ENCODE data around the gene USP24. TPM values are rescaled to one million over a fixed set of nuclear protein-coding genes. Genes with fewer than 3 reads are reported as not detected.
"Not testable (repeated sequence)": the region's sequence is repeated elsewhere in the genome, so short reads cannot be mapped to it uniquely, and the experiment has no call there.

The USP24 gene
- total and polyA plus RNA-seq, 2 donors (not counting 1 experiment from before 2014, with no cell fraction given): 18.9 to 152 TPM

DNA sequence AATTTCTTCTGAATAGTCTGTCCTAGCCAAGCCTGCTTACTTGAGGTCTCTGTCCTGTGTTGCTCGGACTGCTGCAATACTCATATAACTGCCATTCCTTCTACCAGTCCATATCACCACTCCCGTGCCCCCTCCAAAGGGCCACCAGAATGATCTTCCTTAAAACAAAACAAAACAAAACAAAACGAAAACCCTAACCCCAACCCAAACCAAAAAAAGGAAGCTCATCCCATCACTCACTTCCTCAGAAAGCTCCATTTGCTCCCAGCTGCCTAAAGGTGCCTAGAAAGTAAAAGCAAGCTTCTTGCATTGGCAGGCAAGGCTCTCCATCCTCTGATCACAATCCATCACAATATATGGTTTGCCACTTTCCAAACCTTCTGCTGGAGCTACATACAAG, 20.3 kb downstream of the USP24 start:
- H3K79me2 ChIP-seq (ENCODE audit: control insufficient read depth, insufficient read depth, low read length): peaks cover 97% of the 10 kb centered on the region
- H3K4me2 ChIP-seq (replicated peaks; ENCODE audit: low read depth, low read length, poor library complexity, severe bottlenecking): peak overlapping the region; percentile 13

DNA sequence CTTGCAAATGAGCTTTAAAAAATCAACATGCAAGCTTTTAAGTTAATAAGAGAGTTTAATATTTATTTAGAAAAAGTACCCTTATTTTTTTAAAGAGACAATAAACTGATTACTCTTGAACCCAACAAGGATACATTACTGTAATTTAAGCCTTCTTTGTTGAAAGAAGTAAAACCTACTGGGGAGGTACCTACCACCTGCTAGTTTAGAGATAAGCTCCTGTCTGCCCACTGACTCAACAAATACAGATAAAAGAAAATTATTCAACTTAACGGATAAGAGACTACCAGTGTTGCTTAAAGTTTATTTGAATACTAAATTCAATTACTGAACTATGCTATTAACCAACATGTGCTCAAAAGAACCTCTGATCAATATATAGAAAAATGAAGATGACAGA, 23.1 kb downstream of the USP24 start:
- Mint-ChIP-seq H3K9me3 (ENCODE audit: insufficient read depth) (no peaks in the 10 kb centered on the region), H3K27ac (no peak overlapping the region), H3K4me3 (no peak overlapping the region), H3K27me3 (no peaks in the 10 kb centered on the region), H3K4me1 (peaks cover 62% of the 10 kb centered on the region)
- ChIA-PET CTCF (interaction anchor here (0.8 to 1.0 kb wide), 2 partner anchors 18 to 85 kb away, joined by 3 read pairs; no protein-coding TSS in a partner anchor), POLR2A (no interaction called here)
- H3K27me3 ChIP-seq (replicated peaks in 1 of 4; ENCODE audit: control extremely low read depth in 1 of 4, control insufficient read depth in 3 of 4, insufficient read depth in 4 of 4, low read length in 3 of 4): no peaks in the 10 kb centered on the region
- no peak overlapping the region for H3K27ac ChIP-seq (ENCODE audit: low read length in 2 of 2)
- H4K20me1 ChIP-seq (ENCODE audit: control insufficient read depth, insufficient read depth, low read length, poor library complexity, severe bottlenecking): peaks cover 71% of the 10 kb centered on the region
- H3K9me3 ChIP-seq (ENCODE audit: control extremely low read depth in 1 of 3, control insufficient read depth in 2 of 3, insufficient read depth in 1 of 3, low read length in 2 of 3): no peaks in the 10 kb centered on the region
- no CpG with 5 or more reads among the region's 1 CpG for WGBS (ENCODE audit: insufficient coverage)
- no peak overlapping the region for H2AFZ ChIP-seq (ENCODE audit: insufficient read depth, low read depth, low read length, poor library complexity, severe bottlenecking)
- H3K79me2 ChIP-seq (ENCODE audit: control insufficient read depth, insufficient read depth, low read length): peaks cover 95% of the 10 kb centered on the region
- H3K9ac ChIP-seq (ENCODE audit: low read length): no peak overlapping the region
- ATAC-seq (ENCODE audit: low read depth): no peak
- H3K4me1 ChIP-seq (ENCODE audit: control insufficient read depth in 2 of 2, insufficient read depth in 2 of 2, low read length in 2 of 2): peaks cover 17 to 43% of the 10 kb centered on the region in 2 donors
- TF ChIP-seq, protein P1, sequence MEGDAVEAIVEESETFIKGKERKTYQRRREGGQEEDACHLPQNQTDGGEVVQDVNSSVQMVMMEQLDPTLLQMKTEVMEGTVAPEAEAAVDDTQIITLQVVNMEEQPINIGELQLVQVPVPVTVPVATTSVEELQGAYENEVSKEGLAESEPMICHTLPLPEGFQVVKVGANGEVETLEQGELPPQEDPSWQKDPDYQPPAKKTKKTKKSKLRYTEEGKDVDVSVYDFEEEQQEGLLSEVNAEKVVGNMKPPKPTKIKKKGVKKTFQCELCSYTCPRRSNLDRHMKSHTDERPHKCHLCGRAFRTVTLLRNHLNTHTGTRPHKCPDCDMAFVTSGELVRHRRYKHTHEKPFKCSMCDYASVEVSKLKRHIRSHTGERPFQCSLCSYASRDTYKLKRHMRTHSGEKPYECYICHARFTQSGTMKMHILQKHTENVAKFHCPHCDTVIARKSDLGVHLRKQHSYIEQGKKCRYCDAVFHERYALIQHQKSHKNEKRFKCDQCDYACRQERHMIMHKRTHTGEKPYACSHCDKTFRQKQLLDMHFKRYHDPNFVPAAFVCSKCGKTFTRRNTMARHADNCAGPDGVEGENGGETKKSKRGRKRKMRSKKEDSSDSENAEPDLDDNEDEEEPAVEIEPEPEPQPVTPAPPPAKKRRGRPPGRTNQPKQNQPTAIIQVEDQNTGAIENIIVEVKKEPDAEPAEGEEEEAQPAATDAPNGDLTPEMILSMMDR (IDR thresholded peaks at IDR 0.05): no peak
- no peak for TF ChIP-seq EZH2 (IDR thresholded peaks at IDR 0.05; ENCODE audit: borderline replicate concordance, insufficient read depth, low read depth, low read length, poor library complexity, severe bottlenecking)
- H3K36me3 ChIP-seq (replicated peaks in 1 of 2; ENCODE audit: control extremely low read depth in 1 of 2, control insufficient read depth in 1 of 2, extremely low read depth in 1 of 2, insufficient read depth in 2 of 2, low read length in 1 of 2): peaks cover 2 to 13% of the 10 kb centered on the region in 2 experiments
- H3K4me3 ChIP-seq (ENCODE audit: control extremely low read depth in 1 of 5, extremely low read depth in 1 of 5, insufficient read depth in 1 of 5, low read depth in 2 of 5, low read length in 4 of 5): no peak overlapping the region
- intact Hi-C loops (cut with micrococcal nuclease): no loop called here
- no peak for DNase-seq
- H3K4me2 ChIP-seq (replicated peaks; ENCODE audit: low read depth, low read length, poor library complexity, severe bottlenecking): no peak overlapping the region

More for the DNA sequence above, 20.3 kb downstream of the USP24 start:
- TF ChIP-seq, protein P1 (IDR thresholded peaks at IDR 0.05): no peak
- TF ChIP-seq EZH2 (IDR thresholded peaks at IDR 0.05; ENCODE audit: borderline replicate concordance, insufficient read depth, low read depth, low read length, poor library complexity, severe bottlenecking): no peak
- H3K36me3 ChIP-seq (replicated peaks in 1 of 2; ENCODE audit: control extremely low read depth in 1 of 2, control insufficient read depth in 1 of 2, extremely low read depth in 1 of 2, insufficient read depth in 2 of 2, low read length in 1 of 2): peaks cover 2 to 24% of the 10 kb centered on the region in 2 experiments
- H3K4me3 ChIP-seq (ENCODE audit: control extremely low read depth in 1 of 5, extremely low read depth in 1 of 5, insufficient read depth in 1 of 5, low read depth in 2 of 5, low read length in 4 of 5): no peak overlapping the region
- H3K9me3 Mint-ChIP-seq (ENCODE audit: insufficient read depth): no peaks in the 10 kb centered on the region
- ChIA-PET POLR2A (no interaction called here), CTCF (interaction anchor here (0.8 to 3.1 kb wide), 2 partner anchors 18 to 82 kb away, joined by 3 to 15 read pairs; no protein-coding TSS in a partner anchor)
- peaks cover 17 to 39% of the 10 kb centered on the region in 2 donors for H3K4me1 ChIP-seq (ENCODE audit: control insufficient read depth in 2 of 2, insufficient read depth in 2 of 2, low read length in 2 of 2)
- no peaks in the 10 kb centered on the region for H3K9me3 ChIP-seq (ENCODE audit: control extremely low read depth in 1 of 3, control insufficient read depth in 2 of 3, insufficient read depth in 1 of 3, low read length in 2 of 3)
- ATAC-seq (ENCODE audit: low read depth) (no peak), DNase-seq (no peak)
- no peak overlapping the region for H3K9ac ChIP-seq (ENCODE audit: low read length)
- WGBS (ENCODE audit: insufficient coverage): 42% methylated on average over 3 of the region's 3 CpGs
- H4K20me1 ChIP-seq (ENCODE audit: control insufficient read depth, insufficient read depth, low read length, poor library complexity, severe bottlenecking): peaks cover 73% of the 10 kb centered on the region
- peak overlapping the region in 1 of 2 donors; percentile 59 for H3K27ac ChIP-seq (ENCODE audit: low read length in 2 of 2)
- H3K4me1 Mint-ChIP-seq: peaks cover 58% of the 10 kb centered on the region
- no peak overlapping the region for H3K4me3 Mint-ChIP-seq
- H3K27me3 ChIP-seq (replicated peaks in 1 of 4; ENCODE audit: control extremely low read depth in 1 of 4, control insufficient read depth in 3 of 4, insufficient read depth in 4 of 4, low read length in 3 of 4): no peaks in the 10 kb centered on the region
- peak overlapping the region; percentile 42 for H3K27ac Mint-ChIP-seq
- H2AFZ ChIP-seq (ENCODE audit: insufficient read depth, low read depth, low read length, poor library complexity, severe bottlenecking): no peak overlapping the region
- no peaks in the 10 kb centered on the region for H3K27me3 Mint-ChIP-seq
- intact Hi-C loops (cut with micrococcal nuclease): no loop called here

DNA sequence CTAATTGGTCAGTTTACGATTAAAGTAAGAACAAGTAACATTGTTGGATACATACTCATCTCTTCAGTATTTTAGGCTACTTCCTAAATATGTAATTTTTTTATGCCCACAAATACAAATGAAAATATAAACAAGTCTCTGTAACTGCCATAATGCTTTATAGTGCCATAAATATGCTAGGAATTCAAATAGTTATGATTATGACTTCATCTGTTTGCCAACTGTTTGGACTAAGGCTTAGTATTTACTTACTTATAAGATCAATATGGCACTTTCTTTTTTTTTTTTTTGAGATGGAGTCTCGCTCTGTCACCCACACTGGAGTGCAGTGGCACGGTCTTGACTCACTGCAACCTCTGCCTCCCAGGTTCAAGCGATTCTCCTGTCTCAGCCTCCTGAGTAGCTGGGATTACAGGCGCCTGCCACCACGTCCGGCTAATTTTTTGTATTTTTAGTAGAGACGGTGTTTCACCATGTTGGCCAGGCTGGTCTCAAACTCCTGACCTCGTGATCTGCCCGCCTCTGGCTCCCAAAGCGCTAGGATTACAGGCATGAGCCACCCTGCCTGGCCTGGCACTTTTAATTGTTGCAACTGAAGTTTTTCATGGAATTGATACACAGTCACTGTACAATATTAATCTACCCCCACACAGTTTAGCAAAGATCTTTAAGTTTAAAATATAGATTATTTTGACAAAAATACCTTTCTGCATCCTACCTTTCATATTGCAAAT, 23.8 kb downstream of the USP24 start:
- WGBS (ENCODE audit: insufficient coverage): 100% methylated on average over 4 of the region's 11 CpGs
- H3K9ac ChIP-seq (ENCODE audit: low read length); intact Hi-C loops (cut with micrococcal nuclease); POLR2A ChIA-PET; H3K36me3 ChIP-seq (replicated peaks in 1 of 2; ENCODE audit: control extremely low read depth in 1 of 2, control insufficient read depth in 1 of 2, extremely low read depth in 1 of 2, insufficient read depth in 2 of 2, low read length in 1 of 2); DNase-seq; H3K27ac ChIP-seq (ENCODE audit: low read length in 2 of 2); H3K27me3 Mint-ChIP-seq; H3K27me3 ChIP-seq (replicated peaks in 1 of 4; ENCODE audit: control extremely low read depth in 1 of 4, control insufficient read depth in 3 of 4, insufficient read depth in 4 of 4, low read length in 3 of 4); H3K4me3 ChIP-seq (ENCODE audit: control extremely low read depth in 1 of 5, extremely low read depth in 1 of 5, insufficient read depth in 1 of 5, low read depth in 2 of 5, low read length in 4 of 5); H3K4me2 ChIP-seq (replicated peaks; ENCODE audit: low read depth, low read length, poor library complexity, severe bottlenecking); H2AFZ ChIP-seq (ENCODE audit: insufficient read depth, low read depth, low read length, poor library complexity, severe bottlenecking); ATAC-seq (ENCODE audit: low read depth); H3K9me3 Mint-ChIP-seq (ENCODE audit: insufficient read depth); H3K9me3 ChIP-seq (ENCODE audit: control extremely low read depth in 1 of 3, control insufficient read depth in 2 of 3, insufficient read depth in 1 of 3, low read length in 2 of 3); H3K27ac Mint-ChIP-seq; H3K4me3 Mint-ChIP-seq: not testable (repeated sequence)
- CTCF ChIA-PET: interaction anchor here (1.0 to 1.6 kb wide), 3 partner anchors 16 to 86 kb away, joined by 3 read pairs; no protein-coding TSS in a partner anchor
- H3K4me1 Mint-ChIP-seq: peaks cover 61% of the 10 kb centered on the region
- H3K4me1 ChIP-seq (ENCODE audit: control insufficient read depth in 2 of 2, insufficient read depth in 2 of 2, low read length in 2 of 2): peaks cover 14 to 38% of the 10 kb centered on the region in 2 donors
- peaks cover 70% of the 10 kb centered on the region for H4K20me1 ChIP-seq (ENCODE audit: control insufficient read depth, insufficient read depth, low read length, poor library complexity, severe bottlenecking)
- H3K79me2 ChIP-seq (ENCODE audit: control insufficient read depth, insufficient read depth, low read length): peaks cover 95% of the 10 kb centered on the region

Data from B cell (primary cell).